Measurements from ENCODE around the gene DCTN4. TPM values are rescaled to one million over a fixed set of nuclear protein-coding genes. Genes with fewer than 3 reads are reported as not detected.

DCTN4 gene
- total and polyA plus RNA-seq, 2 of the 8 experiments (the other 6 are each of a cell fraction or from before 2014, with no cell fraction given), result 20.5 to 42.7 TPM

GRCh38 chr5:150789450-150789849 lies 30.6 kb upstream of the DCTN4 start (continued):
- no peak for TF ChIP-seq RXRA (IDR thresholded peaks at IDR 0.05; ENCODE audit: insufficient read depth, low read depth, low read length)
- no peak for TF ChIP-seq NRF1 (IDR thresholded peaks at IDR 0.05; ENCODE audit: low read depth, low read length)
- no peak for TF ChIP-seq SRF (IDR thresholded peaks at IDR 0.05; ENCODE audit: low read depth, low read length)
- no peak for TF ChIP-seq CREB1 (IDR thresholded peaks at IDR 0.05)

All from H1 (cell line).